ENCODE results near the gene NR1D1. TPM values are rescaled to one million over a fixed set of nuclear protein-coding genes. Genes with fewer than 3 reads are reported as not detected.
"Not testable (repeated sequence)": the region's sequence is repeated elsewhere in the genome, so short reads cannot be mapped to it uniquely, and the experiment has no call there.

The NR1D1 gene
- total RNA-seq, result 10 to 100 TPM in 2 of 3 donors, 1 to 10 TPM in 1; 9.3 to 15.0 (median 14.8) TPM
- long read RNA-seq, donor 1, transcript NR1D1-201 (8 exons, 2,772 nt), result major isoform, 8 of 15 reads
- long read RNA-seq, donor 1, partial matches to known transcripts, result 5 of 15 reads
- long read RNA-seq, donor 1, other reads (novel, unspliced or antisense), result 2 of 15 reads
- long read RNA-seq, donor 2, partial matches to known transcripts, result 1 of 2 reads
- long read RNA-seq, donor 2, other reads (novel, unspliced or antisense), result 1 of 2 reads

GRCh38 chr17:40100419-40100668 lies at the start of gene NR1D1:
TSS of gene NR1D1 (minus strand) at chr17:40100589. CDS start at chr17:40100094, 495 bp downstream.
- Histone ChIP-seq H3K4me1 (ENCODE audit: low read depth) (peaks cover 79% of the 10 kb centered on the region), H3K9me3 (no peaks in the 10 kb centered on the region), H3K36me3 (ENCODE audit: low read depth) (no peaks in the 10 kb centered on the region), H3K4me3 (peak within 1 kb of the TSS; percentile 31)
- intact Hi-C loops (cut with DNase I, micrococcal nuclease), result no loop called here
- TF ChIP-seq CTCF (IDR thresholded peaks at IDR 0.05), result no peak
- no peak for ATAC-seq
- no peak for DNase-seq

GRCh38 chr17:40148527-40148926 lies 48.1 kb upstream of the NR1D1 start:
- Histone ChIP-seq H3K36me3 (ENCODE audit: low read depth) (no peaks in the 10 kb centered on the region), H3K4me1 (ENCODE audit: low read depth) (no peaks in the 10 kb centered on the region), H3K9me3 (no peaks in the 10 kb centered on the region), H3K4me3 (no peak overlapping the region)
- intact Hi-C loops (cut with DNase I, micrococcal nuclease), result no loop called here
- DNase-seq, result no peak
- ATAC-seq, result no peak
- TF ChIP-seq CTCF (IDR thresholded peaks at IDR 0.05), result no peak

GRCh38 chr17:40145476-40145875 lies 45.1 kb upstream of the NR1D1 start:
- Histone ChIP-seq H3K4me1 (ENCODE audit: low read depth) (peaks cover 8% of the 10 kb centered on the region), H3K36me3 (ENCODE audit: low read depth) (no peaks in the 10 kb centered on the region), H3K9me3 (no peaks in the 10 kb centered on the region), H3K4me3 (no peak overlapping the region)
- intact Hi-C loops (cut with DNase I, micrococcal nuclease), result no loop called here
- no peak for ATAC-seq
- no peak for TF ChIP-seq CTCF (IDR thresholded peaks at IDR 0.05)
- no peak for DNase-seq

GRCh38 chr17:40143166-40143565 lies 42.8 kb upstream of the NR1D1 start:
- H3K9me3 ChIP-seq; H3K4me3 ChIP-seq; H3K36me3 ChIP-seq (ENCODE audit: low read depth); intact Hi-C loops (cut with DNase I, micrococcal nuclease); DNase-seq; ATAC-seq: not testable (repeated sequence)
- H3K4me1 ChIP-seq (ENCODE audit: low read depth), result peaks cover 18% of the 10 kb centered on the region

GRCh38 chr17:40139566-40140058 lies 39.2 kb upstream of the NR1D1 start:
- no peaks in the 10 kb centered on the region for H3K9me3 ChIP-seq
- no peak for TF ChIP-seq CTCF (IDR thresholded peaks at IDR 0.05)
- peak in 2 of 3 donors; percentile 45 to 51 for DNase-seq
- H3K36me3 ChIP-seq (ENCODE audit: low read depth), result peaks cover 5% of the 10 kb centered on the region
- H3K4me3 ChIP-seq, result peak overlapping the region; percentile 2
- intact Hi-C loops (cut with DNase I, micrococcal nuclease), result no loop called here
- peak; percentile 7 for ATAC-seq
- peaks cover 18% of the 10 kb centered on the region for H3K4me1 ChIP-seq (ENCODE audit: low read depth)

- TF ChIP-seq CTCF (IDR thresholded peaks at IDR 0.05), result no peak
- H3K4me3 ChIP-seq, result no peak overlapping the region
- ATAC-seq (no peak), DNase-seq (no peak)
- H3K36me3 ChIP-seq (ENCODE audit: low read depth), result peaks cover 5% of the 10 kb centered on the region
- intact Hi-C loops (cut with DNase I, micrococcal nuclease), result no loop called here
- H3K4me1 ChIP-seq (ENCODE audit: low read depth), result peaks cover 21% of the 10 kb centered on the region
- no peaks in the 10 kb centered on the region for H3K9me3 ChIP-seq
These were observed 35.4 kb upstream of the NR1D1 start for GRCh38 chr17:40135817-40136216.

Data from mucosa of descending colon (tissue), 3 donors.